ENCODE measurements around the gene PADI3.

The PADI3 gene

GRCh38 chr1:17305576-17306095, 56.7 kb downstream of the PADI3 start:
- ATAC-seq (no peak), DNase-seq (no peak)
- peaks cover 14% of the 10 kb centered on the region for H3K9me3 Mint-ChIP-seq
- H3K36me3 Mint-ChIP-seq (ENCODE audit: low read depth), result peaks cover 3% of the 10 kb centered on the region
- H3K27me3 Mint-ChIP-seq, result peaks cover 20% of the 10 kb centered on the region
- H3K4me1 Mint-ChIP-seq, result no peaks in the 10 kb centered on the region
- no peak overlapping the region for H3K4me3 Mint-ChIP-seq
- H3K27ac Mint-ChIP-seq, result no peak overlapping the region

DNA sequence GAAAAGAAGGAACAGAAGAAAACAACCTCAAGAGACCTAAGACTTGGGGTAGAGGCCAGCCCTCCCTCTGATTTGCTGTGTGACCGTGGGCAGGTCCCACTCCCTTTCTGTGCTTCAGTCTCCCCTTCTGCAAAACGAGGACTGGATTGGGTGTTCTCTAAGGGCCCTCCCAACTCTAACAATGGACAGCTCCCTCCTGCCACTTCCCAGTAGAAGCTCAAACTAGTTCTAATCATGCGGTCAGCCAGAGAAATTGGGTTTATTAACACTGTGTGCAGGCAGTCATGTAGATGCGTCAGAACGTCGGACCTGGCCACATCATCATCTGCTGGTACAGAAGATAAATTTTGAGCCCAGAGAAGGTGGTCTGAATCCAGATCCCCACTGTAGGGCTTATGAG, 57.5 kb downstream of the PADI3 start:
- H3K4me3 Mint-ChIP-seq, result no peak overlapping the region
- no peak for ATAC-seq
- H3K9me3 Mint-ChIP-seq, result peaks cover 14% of the 10 kb centered on the region
- H3K36me3 Mint-ChIP-seq (ENCODE audit: low read depth), result peaks cover 3% of the 10 kb centered on the region
- H3K4me1 Mint-ChIP-seq, result no peaks in the 10 kb centered on the region
- no peak overlapping the region for H3K27ac Mint-ChIP-seq
- DNase-seq, result no peak
- peaks cover 20% of the 10 kb centered on the region for H3K27me3 Mint-ChIP-seq

DNA sequence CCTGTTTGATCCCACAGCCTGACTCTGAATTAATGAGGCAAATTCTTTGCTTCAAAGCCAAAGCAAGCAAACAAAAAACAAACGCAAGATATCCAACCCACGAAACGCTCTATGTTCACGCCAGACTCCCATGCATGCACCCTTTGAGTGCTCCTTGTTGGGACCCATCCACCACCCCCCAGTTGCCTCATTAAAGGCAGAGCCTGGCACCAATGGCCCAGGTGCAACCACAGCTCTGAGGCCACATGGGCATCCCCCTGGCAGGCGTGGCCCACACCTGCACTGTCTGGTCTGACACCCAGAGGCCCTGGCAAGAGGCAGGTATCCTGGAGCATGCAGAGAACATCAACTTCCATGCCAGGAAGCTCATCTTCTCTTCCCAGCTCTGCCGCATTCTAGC, 58.0 kb downstream of the PADI3 start:
- DNase-seq, result no peak
- Mint-ChIP-seq H3K9me3 (peaks cover 10% of the 10 kb centered on the region), H3K27me3 (peaks cover 20% of the 10 kb centered on the region), H3K27ac (no peak overlapping the region), H3K4me3 (no peak overlapping the region), H3K4me1 (no peaks in the 10 kb centered on the region), H3K36me3 (ENCODE audit: low read depth) (peaks cover 2% of the 10 kb centered on the region)
- no peak for ATAC-seq

GRCh38 chr1:17307329-17307728, 58.4 kb downstream of the PADI3 start:
- H3K4me1 Mint-ChIP-seq, result peaks cover under 1% of the 10 kb centered on the region
- no peak for DNase-seq
- no peak for ATAC-seq
- no peak overlapping the region for H3K4me3 Mint-ChIP-seq
- H3K9me3 Mint-ChIP-seq, result peaks cover 6% of the 10 kb centered on the region
- no peak overlapping the region for H3K27ac Mint-ChIP-seq
- H3K36me3 Mint-ChIP-seq (ENCODE audit: low read depth), result no peaks in the 10 kb centered on the region
- H3K27me3 Mint-ChIP-seq, result peaks cover 20% of the 10 kb centered on the region

- H3K4me3 Mint-ChIP-seq, result no peak within 1 kb of the TSS
- peaks cover 3% of the 10 kb centered on the region for H3K4me1 Mint-ChIP-seq
- no peak within 1 kb of the TSS for H3K27ac Mint-ChIP-seq
- DNase-seq (no peak), ATAC-seq (peak; percentile 38)
- H3K9me3 Mint-ChIP-seq, result peaks cover 1% of the 10 kb centered on the region
- no peaks in the 10 kb centered on the region for H3K36me3 Mint-ChIP-seq (ENCODE audit: low read depth)
- H3K27me3 Mint-ChIP-seq, result peaks cover 22% of the 10 kb centered on the region
Observed at GRCh38 chr1:17307946-17308345, 59.0 kb downstream of the PADI3 start, which contains the start of gene PADI4. PADI4 (plus strand) TSS chr1:17308197; CDS start chr1:17308223, 26 bp downstream.

- Mint-ChIP-seq H3K9me3 (no peaks in the 10 kb centered on the region), H3K36me3 (ENCODE audit: low read depth) (no peaks in the 10 kb centered on the region), H3K27me3 (peaks cover 21% of the 10 kb centered on the region), H3K4me1 (peaks cover 3% of the 10 kb centered on the region), H3K27ac (no peak overlapping the region), H3K4me3 (no peak overlapping the region)
- ATAC-seq (no peak), DNase-seq (no peak)
Observed at GRCh38 chr1:17308593-17308992, 59.7 kb downstream of the PADI3 start.

GRCh38 chr1:17309426-17310067, 60.6 kb downstream of the PADI3 start:
- H3K36me3 Mint-ChIP-seq (ENCODE audit: low read depth), result no peaks in the 10 kb centered on the region
- H3K4me3 Mint-ChIP-seq, result no peak overlapping the region
- peaks cover 21% of the 10 kb centered on the region for H3K27me3 Mint-ChIP-seq
- no peaks in the 10 kb centered on the region for H3K9me3 Mint-ChIP-seq
- DNase-seq (no peak), ATAC-seq (no peak)
- no peak overlapping the region for H3K27ac Mint-ChIP-seq
- H3K4me1 Mint-ChIP-seq, result peaks cover 3% of the 10 kb centered on the region

- Mint-ChIP-seq H3K4me3 (no peak overlapping the region), H3K9me3 (no peaks in the 10 kb centered on the region), H3K27ac (no peak overlapping the region), H3K4me1 (peaks cover 3% of the 10 kb centered on the region), H3K36me3 (ENCODE audit: low read depth) (no peaks in the 10 kb centered on the region), H3K27me3 (peaks cover 20% of the 10 kb centered on the region)
- DNase-seq, result no peak
- ATAC-seq, result no peak
Observed at GRCh38 chr1:17310068-17310640, 61.3 kb downstream of the PADI3 start.

DNA sequence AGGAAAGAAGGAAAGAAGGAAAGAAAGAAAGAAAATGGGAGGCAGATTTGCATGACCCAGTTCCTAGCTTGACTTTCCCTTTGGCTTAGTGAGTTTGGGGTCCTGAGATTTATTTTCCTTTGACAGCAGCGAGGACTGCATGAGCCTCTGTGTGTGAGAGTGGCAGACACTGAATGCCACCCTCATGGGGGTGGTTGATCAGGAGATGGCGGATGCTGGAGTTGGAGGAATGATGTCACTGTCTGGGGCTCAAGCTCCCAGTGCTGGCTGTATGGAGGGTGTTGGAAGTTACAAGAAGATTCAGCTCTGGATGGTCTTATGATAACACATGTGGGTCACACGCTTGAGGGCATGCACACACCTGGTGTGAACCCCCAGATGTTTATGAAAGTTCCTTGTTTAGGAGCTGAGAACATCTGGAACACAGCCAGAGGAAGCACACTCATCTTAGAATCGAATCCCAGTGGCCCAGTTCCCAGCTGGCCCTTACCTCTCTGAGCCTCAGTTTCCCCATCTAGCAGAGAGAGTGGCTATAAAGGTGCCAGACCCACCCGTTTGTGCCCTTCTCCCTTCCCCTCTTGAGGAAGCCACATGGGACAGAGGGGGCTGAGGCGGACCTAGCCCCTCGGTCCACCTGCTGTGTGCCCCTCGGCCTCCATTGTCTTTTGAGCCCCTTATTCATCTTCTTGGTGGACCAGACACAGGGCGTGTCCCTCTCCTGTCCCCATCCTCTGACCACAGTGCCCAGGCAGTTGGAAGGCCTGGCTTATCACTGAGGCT, 64.8 kb downstream of the PADI3 start:
- Mint-ChIP-seq H3K36me3 (ENCODE audit: low read depth) (no peaks in the 10 kb centered on the region), H3K4me1 (peaks cover 3% of the 10 kb centered on the region), H3K27me3 (peaks cover 16% of the 10 kb centered on the region), H3K4me3 (no peak overlapping the region), H3K9me3 (no peaks in the 10 kb centered on the region), H3K27ac (no peak overlapping the region)
- no peak for ATAC-seq
- no peak for DNase-seq

DNA sequence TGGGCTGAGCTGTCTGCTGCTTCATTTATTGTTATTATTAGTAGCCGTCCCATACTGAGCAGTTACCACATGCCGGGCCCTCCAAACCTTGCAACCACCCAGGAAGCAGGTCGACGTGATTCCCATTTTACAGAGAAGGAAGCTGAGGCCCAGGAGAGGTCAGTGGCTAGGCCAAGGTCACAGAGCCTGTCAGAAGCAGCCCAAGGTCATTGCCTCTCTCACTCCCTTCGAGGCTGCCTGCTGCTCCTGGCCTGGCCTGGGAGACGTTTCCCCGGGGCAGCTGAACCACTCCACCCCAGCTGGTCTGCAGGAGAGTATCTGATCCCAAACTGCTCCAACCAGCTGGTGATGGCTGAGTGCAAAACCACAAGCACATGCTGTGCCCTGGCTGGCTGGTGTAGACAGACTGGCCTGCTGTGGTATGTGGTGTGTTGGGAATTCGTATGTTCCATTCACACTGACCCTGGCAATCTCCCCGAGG, 65.6 kb downstream of the PADI3 start:
- ATAC-seq (no peak), DNase-seq (no peak)
- no peak overlapping the region for H3K27ac Mint-ChIP-seq
- H3K27me3 Mint-ChIP-seq, result peaks cover 16% of the 10 kb centered on the region
- H3K9me3 Mint-ChIP-seq, result no peaks in the 10 kb centered on the region
- H3K4me1 Mint-ChIP-seq, result peaks cover 3% of the 10 kb centered on the region
- no peak overlapping the region for H3K4me3 Mint-ChIP-seq
- H3K36me3 Mint-ChIP-seq (ENCODE audit: low read depth), result no peaks in the 10 kb centered on the region

- no peaks in the 10 kb centered on the region for H3K9me3 Mint-ChIP-seq
- H3K27me3 Mint-ChIP-seq, result peaks cover 10% of the 10 kb centered on the region
- H3K27ac Mint-ChIP-seq, result no peak overlapping the region
- H3K4me3 Mint-ChIP-seq, result no peak overlapping the region
- H3K4me1 Mint-ChIP-seq, result peaks cover 3% of the 10 kb centered on the region
- no peaks in the 10 kb centered on the region for H3K36me3 Mint-ChIP-seq (ENCODE audit: low read depth)
- ATAC-seq, result no peak
- no peak for DNase-seq
Observed at GRCh38 chr1:17315542-17316130, 66.7 kb downstream of the PADI3 start.

DNA sequence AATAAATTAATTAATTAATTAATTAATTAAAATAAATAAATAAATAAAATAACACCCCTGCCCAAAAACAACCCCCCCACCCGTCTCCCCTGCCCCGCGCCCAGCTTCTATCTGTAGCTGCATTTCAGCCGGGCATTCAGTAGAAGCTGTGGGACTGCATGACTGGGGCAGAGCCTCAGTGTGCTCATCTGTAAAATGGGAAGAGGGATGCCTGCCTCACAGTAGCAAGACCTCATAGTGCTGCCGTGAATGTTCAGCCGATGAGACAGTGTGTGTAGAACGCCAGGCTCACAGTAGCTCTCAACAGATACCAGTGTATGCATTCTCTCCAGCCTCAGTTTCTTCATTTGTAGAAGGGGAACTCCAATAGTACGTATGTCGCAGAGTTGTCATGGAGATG, 67.8 kb downstream of the PADI3 start:
- H3K9me3 Mint-ChIP-seq, result no peaks in the 10 kb centered on the region
- H3K4me1 Mint-ChIP-seq, result peaks cover 3% of the 10 kb centered on the region
- DNase-seq (no peak), ATAC-seq (no peak)
- H3K27me3 Mint-ChIP-seq, result peaks cover 10% of the 10 kb centered on the region
- no peaks in the 10 kb centered on the region for H3K36me3 Mint-ChIP-seq (ENCODE audit: low read depth)
- no peak overlapping the region for H3K27ac Mint-ChIP-seq
- no peak overlapping the region for H3K4me3 Mint-ChIP-seq

DNA sequence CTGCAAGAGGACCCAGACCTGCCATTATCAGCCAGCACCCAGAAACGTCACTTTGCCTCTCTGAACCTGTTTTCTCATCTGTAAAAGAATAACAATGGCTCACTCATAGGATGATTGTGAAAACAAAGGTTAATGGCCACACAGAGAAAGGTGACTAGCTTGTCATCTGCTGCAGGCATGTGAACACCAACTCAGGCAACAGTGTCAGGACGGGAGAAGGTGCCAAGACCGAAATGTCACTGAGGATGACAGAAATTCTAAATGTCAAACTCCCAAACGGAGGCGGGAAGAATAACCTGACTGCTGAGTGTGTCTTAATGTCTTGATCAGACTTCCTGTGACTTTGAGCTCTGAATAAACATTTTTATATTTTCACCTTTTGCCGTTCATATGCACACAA, 69.4 kb downstream of the PADI3 start:
- Mint-ChIP-seq H3K4me3 (no peak overlapping the region), H3K9me3 (no peaks in the 10 kb centered on the region), H3K36me3 (ENCODE audit: low read depth) (no peaks in the 10 kb centered on the region), H3K27ac (no peak overlapping the region), H3K4me1 (no peaks in the 10 kb centered on the region), H3K27me3 (peaks cover 6% of the 10 kb centered on the region)
- ATAC-seq (no peak), DNase-seq (no peak)

- no peak overlapping the region for H3K27ac Mint-ChIP-seq
- no peaks in the 10 kb centered on the region for H3K36me3 Mint-ChIP-seq (ENCODE audit: low read depth)
- no peaks in the 10 kb centered on the region for H3K9me3 Mint-ChIP-seq
- DNase-seq, result no peak
- no peak overlapping the region for H3K4me3 Mint-ChIP-seq
- H3K4me1 Mint-ChIP-seq, result no peaks in the 10 kb centered on the region
- ATAC-seq, result no peak
- H3K27me3 Mint-ChIP-seq, result peaks cover 6% of the 10 kb centered on the region
Observed at GRCh38 chr1:17319561-17320350, 70.9 kb downstream of the PADI3 start.

Data from activated naive CD8-positive, alpha-beta T cell treated with anti-CD3 and anti-CD28 coated beads, Interleukin-2, amount 50 U/mL, for 24 hours (primary cell).